ENCODE measurements around the gene SLC9A9. TPM values are rescaled to one million over a fixed set of nuclear protein-coding genes. Genes with fewer than 3 reads are reported as not detected.

SLC9A9 gene
- total and polyA plus RNA-seq, 10 of the 15 experiments (the other 5 are each of a cell fraction or from before 2014, with no cell fraction given) = 3.5 to 14.2 (median 9.3) TPM

GRCh38 chr3:143644370-143645089 lies 203.7 kb downstream of the SLC9A9 start:
- DNase-seq (ENCODE audit: low read depth, low spot score) = peak; percentile 26
- SMC1A ChIA-PET (ENCODE audit: uncharacterized antibody, unreplicated experiment) = interaction anchor here (0.6 to 1.7 kb wide), 7 partner anchors 10 to 640 kb away, joined by 3 to 7 read pairs (median 3); no protein-coding TSS in a partner anchor
- BruUV-seq (replicated peaks) = no TSS peak
- Histone ChIP-seq H3K4me3 (no peak overlapping the region), H4K20me1 (ENCODE audit: control insufficient read depth, insufficient read depth) (no peaks in the 10 kb centered on the region), H3K9ac (ENCODE audit: control insufficient read depth, insufficient read depth, low read length) (no peak overlapping the region), H3K36me3 (ENCODE audit: control insufficient read depth in 2 of 2, insufficient read depth in 2 of 2, low read length in 1 of 2) (no peaks in the 10 kb centered on the region), H3K4me2 (ENCODE audit: control insufficient read depth, insufficient read depth) (no peak overlapping the region), H3K27ac (ENCODE audit: control insufficient read depth, insufficient read depth) (no peak overlapping the region), H3K9me3 (replicated peaks; ENCODE audit: control insufficient read depth, insufficient read depth, low read length) (no peaks in the 10 kb centered on the region), H3K27me3 (replicated peaks in 1 of 2; ENCODE audit: control insufficient read depth in 2 of 2, insufficient read depth in 2 of 2, low read length in 1 of 2) (no peaks in the 10 kb centered on the region), H2AFZ (ENCODE audit: control insufficient read depth, low read depth, low read length) (no peak overlapping the region), H3K4me1 (ENCODE audit: control insufficient read depth, insufficient read depth, low read length) (0 out of 2 replicates have a peak, but pooled peaks cover 4% of the 10 kb centered on the region), H3K79me2 (ENCODE audit: control insufficient read depth, insufficient read depth, low read length) (no peaks in the 10 kb centered on the region)
- in situ Hi-C loops (cut with MboI) (loop anchor here (10.0 kb wide), 1 partner anchor 210 kb away; no protein-coding TSS in a partner anchor), intact Hi-C loops (cut with micrococcal nuclease; ENCODE audit: unreplicated experiment) (loop anchor here (1.0 to 10.0 kb wide), 4 partner anchors 211 to 590 kb away; no protein-coding TSS in a partner anchor)
- FAIRE-seq = peak; percentile 77
- peak; percentile 76 for ATAC-seq
- WGBS (ENCODE audit: insufficient coverage, insufficient replicate concordance, low lambda C conversion rate, missing lambda C conversion rate) = 75% methylated on average over 4 of the region's 4 CpGs
- RAD21 ChIA-PET (ENCODE audit: unreplicated experiment) = interaction anchor here (0.9 to 1.1 kb wide), 3 partner anchors 26 to 523 kb away, joined by 3 read pairs; no protein-coding TSS in a partner anchor
- POLR2A ChIA-PET = no interaction called here
- CTCF ChIA-PET = interaction anchor here (0.6 to 4.6 kb wide), 14 partner anchors 9 to 718 kb away, joined by 3 to 27 read pairs (median 3); no protein-coding TSS in a partner anchor
- TF ChIP-seq PBX3 (IDR thresholded peaks at IDR 0.05; ENCODE audit: insufficient replicate concordance, low read depth, low read length) = no peak
- TF ChIP-seq MXI1 (IDR thresholded peaks at IDR 0.05; ENCODE audit: low read depth, low read length) = no peak
- TF ChIP-seq RAD21 (IDR thresholded peaks at IDR 0.05; ENCODE audit: insufficient read depth, low read depth, low read length) = peak; percentile 86
- no peak for TF ChIP-seq ZNF687 (IDR thresholded peaks at IDR 0.05)
- no peak for TF ChIP-seq CBX3 (IDR thresholded peaks at IDR 0.05; ENCODE audit: borderline replicate concordance, low read depth)
- no peak for TF ChIP-seq E2F8 (IDR thresholded peaks at IDR 0.05; ENCODE audit: low read depth, partially characterized antibody)
- TF ChIP-seq ZBTB11 (CRISPR knock-in tag; IDR thresholded peaks at IDR 0.05) = no peak
